Dendritic cell treated with granulocyte-macrophage colony-stimulating factor and Interleukin-4, amounts not matched to agents 40 ng/mL and 50 ng/mL, for 4 days (primary cell): ENCODE data around the gene RPS6KA1.
"Not testable (repeated sequence)": the region's sequence is repeated elsewhere in the genome, so short reads cannot be mapped to it uniquely, and the experiment has no call there.

Experiments used
- H3K27ac Mint-ChIP-seq: one replicate; pipeline ENCODE4 v1.8.0; 2022; ENCODE audit warnings: mild to moderate bottlenecking, mixed read lengths
- H3K27me3 Mint-ChIP-seq: one replicate; pipeline ENCODE4 v1.8.0; 2022; ENCODE audit warnings: mild to moderate bottlenecking, mixed read lengths
- H3K36me3 Mint-ChIP-seq: one replicate; pipeline ENCODE4 v1.8.0; 2022; ENCODE audit warnings: low read depth, mixed read lengths
- H3K4me1 Mint-ChIP-seq: one replicate; pipeline ENCODE4 v1.8.0; 2022; ENCODE audit warnings: low read depth, mixed read lengths
- H3K4me3 Mint-ChIP-seq: one replicate; pipeline ENCODE4 v1.8.0; 2022; ENCODE audit warnings: mild to moderate bottlenecking, moderate library complexity, mixed read lengths
- H3K9me3 Mint-ChIP-seq: one replicate; pipeline ENCODE4 v1.8.0; 2022; ENCODE audit warnings: mixed read lengths
- intact Hi-C: fragments of 100-400 bp; cut with micrococcal nuclease; formaldehyde crosslinking; loops from one replicate; pipeline ENCODE4 v1.15.0; 2022

Gene RPS6KA1

GRCh38 chr1:26580116-26580515 lies 50.6 kb downstream of the RPS6KA1 start:
- intact Hi-C loops = no loop called here

DNA sequence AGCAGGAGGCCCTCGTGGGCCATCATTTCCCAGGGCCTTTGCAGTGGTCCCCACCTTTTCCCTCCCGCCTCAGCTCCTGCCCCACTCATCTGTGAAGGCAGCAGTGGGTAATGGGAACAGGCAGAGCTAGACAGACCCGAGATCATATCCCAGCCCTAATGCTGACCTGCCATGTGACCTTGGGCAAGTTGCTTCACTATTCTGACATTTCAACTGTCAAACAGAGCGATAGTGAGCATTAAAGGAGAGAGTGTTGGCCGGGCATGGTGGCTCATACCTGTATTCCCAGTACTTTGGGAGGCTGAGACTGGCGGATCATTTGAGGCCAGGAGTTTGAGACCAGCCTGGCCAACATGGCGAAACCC lies 51.7 kb downstream of the RPS6KA1 start:
- H3K36me3 Mint-ChIP-seq = peaks cover 8% of the 10 kb centered on the region
- intact Hi-C loops = no loop called here
- H3K9me3 Mint-ChIP-seq = no peaks in the 10 kb centered on the region
- H3K4me1 Mint-ChIP-seq = peaks cover 55% of the 10 kb centered on the region
- no peaks in the 10 kb centered on the region for H3K27me3 Mint-ChIP-seq
- no peak overlapping the region for H3K4me3 Mint-ChIP-seq
- peak overlapping the region; percentile 72 for H3K27ac Mint-ChIP-seq

More at GRCh38 chr1:26580116-26580515, 50.6 kb downstream of the RPS6KA1 start:
- Mint-ChIP-seq H3K4me3 (no peak overlapping the region), H3K27me3 (no peaks in the 10 kb centered on the region), H3K9me3 (no peaks in the 10 kb centered on the region), H3K27ac (no peak overlapping the region), H3K36me3 (peaks cover 20% of the 10 kb centered on the region), H3K4me1 (peaks cover 52% of the 10 kb centered on the region)

DNA sequence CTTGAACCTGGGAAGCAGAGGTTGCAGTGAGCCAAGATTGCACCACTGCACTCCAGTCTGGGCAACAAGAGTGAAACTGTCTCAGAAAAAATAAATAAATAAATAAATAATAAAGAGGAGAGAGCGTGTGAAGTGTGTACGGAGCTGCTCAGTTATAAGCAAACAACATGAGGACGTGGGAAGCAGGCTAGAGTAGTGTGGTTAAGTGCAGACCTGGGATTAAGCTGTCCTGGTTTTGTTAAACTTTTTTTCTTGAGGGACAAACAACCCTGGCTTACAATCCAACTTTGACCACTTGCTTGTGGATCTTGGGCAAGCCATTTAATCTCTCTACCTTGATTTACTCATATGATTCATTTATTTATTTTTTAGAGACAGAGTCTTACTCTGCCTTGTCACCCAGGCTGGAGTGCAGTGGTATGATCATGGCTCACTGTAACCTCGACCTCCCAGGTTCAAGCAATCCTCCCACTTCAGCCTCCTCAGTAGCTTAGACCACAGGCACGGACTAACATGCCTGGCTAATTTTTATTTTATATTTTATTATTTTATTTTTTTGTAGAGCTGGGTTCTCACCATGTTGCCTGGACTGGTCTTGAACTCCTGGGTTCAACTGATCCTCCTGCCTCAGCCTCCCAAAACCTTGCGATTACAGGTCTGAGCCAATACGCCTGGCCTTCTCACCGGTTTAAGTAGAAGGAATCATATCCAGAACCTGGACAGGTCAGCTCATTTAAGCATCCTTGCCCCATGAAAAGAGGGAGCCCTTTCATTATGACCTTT lies 52.7 kb downstream of the RPS6KA1 start:
- intact Hi-C loops = no loop called here
- Mint-ChIP-seq H3K4me1 (peaks cover 53% of the 10 kb centered on the region), H3K9me3 (no peaks in the 10 kb centered on the region), H3K27ac (peak overlapping the region; percentile 50), H3K27me3 (no peaks in the 10 kb centered on the region), H3K4me3 (no peak overlapping the region), H3K36me3 (peaks cover 6% of the 10 kb centered on the region)

- Mint-ChIP-seq H3K27me3 (no peaks in the 10 kb centered on the region), H3K36me3 (peaks cover 1% of the 10 kb centered on the region), H3K27ac (peak overlapping the region; percentile 50), H3K4me1 (peaks cover 49% of the 10 kb centered on the region), H3K4me3 (no peak overlapping the region), H3K9me3 (no peaks in the 10 kb centered on the region)
- intact Hi-C loops = no loop called here
These were observed 53.4 kb downstream of the RPS6KA1 start for GRCh38 chr1:26582836-26583460.

DNA sequence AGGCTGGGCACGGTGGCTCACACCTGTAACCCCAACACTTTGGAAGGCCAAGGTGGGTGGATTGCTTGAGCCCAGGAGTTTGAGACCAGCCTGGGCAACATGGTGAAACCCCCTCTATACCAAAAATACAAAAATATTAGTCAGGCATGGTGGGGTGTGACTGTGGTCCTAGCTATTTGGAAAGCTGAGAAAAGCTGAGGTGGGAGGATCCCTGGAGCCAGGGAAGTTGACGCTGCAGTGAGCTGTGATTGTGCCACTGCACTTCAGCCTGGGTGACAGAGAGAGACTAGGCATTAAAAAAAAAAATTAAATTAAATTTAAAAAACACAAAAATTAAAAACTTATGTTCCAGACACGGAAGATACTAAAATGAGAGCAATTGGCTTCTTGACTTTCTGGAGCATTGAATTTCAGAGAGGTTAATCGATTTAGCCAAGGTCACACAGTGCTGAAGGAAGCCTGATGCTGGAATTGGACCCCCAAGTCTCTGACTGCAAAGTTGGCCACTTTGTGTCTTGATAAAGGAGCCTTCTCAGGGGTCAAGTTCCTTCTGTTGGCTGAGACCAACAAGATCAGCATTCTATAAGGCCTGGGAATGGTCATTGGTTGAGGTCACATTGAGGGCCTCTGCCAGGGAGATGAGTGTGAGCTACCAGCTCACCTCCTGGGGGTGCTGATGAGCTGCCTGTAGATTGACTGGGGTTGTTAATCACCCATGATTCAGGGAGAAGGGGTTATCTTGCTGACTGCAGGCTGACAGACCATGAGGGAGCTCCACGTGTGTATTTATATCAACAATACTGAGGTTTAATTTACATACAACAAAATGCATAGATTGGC lies 54.3 kb downstream of the RPS6KA1 start:
- H3K9me3 Mint-ChIP-seq = no peaks in the 10 kb centered on the region
- intact Hi-C loops = no loop called here
- H3K4me3 Mint-ChIP-seq = no peak overlapping the region
- no peaks in the 10 kb centered on the region for H3K27me3 Mint-ChIP-seq
- H3K36me3 Mint-ChIP-seq = no peaks in the 10 kb centered on the region
- no peak overlapping the region for H3K27ac Mint-ChIP-seq
- peaks cover 46% of the 10 kb centered on the region for H3K4me1 Mint-ChIP-seq

GRCh38 chr1:26584588-26584987 lies 55.0 kb downstream of the RPS6KA1 start:
- H3K36me3 Mint-ChIP-seq, H3K27me3 Mint-ChIP-seq, H3K4me3 Mint-ChIP-seq, intact Hi-C loops, H3K9me3 Mint-ChIP-seq, H3K27ac Mint-ChIP-seq: not testable (repeated sequence)
- peaks cover 40% of the 10 kb centered on the region for H3K4me1 Mint-ChIP-seq

DNA sequence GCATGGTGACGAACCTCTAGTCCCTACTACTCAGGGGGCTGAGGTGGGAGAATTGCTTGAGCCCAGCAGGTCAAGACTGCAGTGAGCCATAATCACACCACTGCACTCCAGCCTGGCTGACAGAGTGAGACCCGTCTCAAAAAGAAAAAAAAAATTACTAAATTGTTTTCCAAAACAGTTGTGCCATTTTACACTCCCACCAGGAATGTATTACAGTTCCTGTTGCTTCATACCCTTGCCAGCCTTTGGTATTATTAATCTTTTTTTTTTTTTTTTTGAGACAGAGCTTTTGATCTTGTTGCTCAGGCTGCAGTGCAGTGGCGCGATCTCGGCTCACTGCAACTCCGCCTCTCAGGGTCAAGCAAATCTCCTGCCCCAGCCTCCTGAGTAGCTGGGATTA lies 55.9 kb downstream of the RPS6KA1 start:
- Mint-ChIP-seq H3K9me3 (no peaks in the 10 kb centered on the region), H3K4me3 (no peak overlapping the region), H3K36me3 (no peaks in the 10 kb centered on the region), H3K27me3 (no peaks in the 10 kb centered on the region), H3K4me1 (peaks cover 34% of the 10 kb centered on the region), H3K27ac (no peak overlapping the region)
- intact Hi-C loops = no loop called here

GRCh38 chr1:26593385-26593784 lies 63.8 kb downstream of the RPS6KA1 start:
- Mint-ChIP-seq H3K9me3 (no peaks in the 10 kb centered on the region), H3K4me1 (peaks cover 19% of the 10 kb centered on the region), H3K36me3 (no peaks in the 10 kb centered on the region), H3K27me3 (no peaks in the 10 kb centered on the region), H3K27ac (peak overlapping the region; percentile 11), H3K4me3 (no peak overlapping the region)
- intact Hi-C loops = no loop called here

GRCh38 chr1:26594593-26594992 lies 65.0 kb downstream of the RPS6KA1 start:
- H3K27ac Mint-ChIP-seq, H3K4me3 Mint-ChIP-seq, H3K36me3 Mint-ChIP-seq, intact Hi-C loops, H3K27me3 Mint-ChIP-seq, H3K9me3 Mint-ChIP-seq: not testable (repeated sequence)
- peaks cover 31% of the 10 kb centered on the region for H3K4me1 Mint-ChIP-seq

- Mint-ChIP-seq H3K27me3 (no peaks in the 10 kb centered on the region), H3K36me3 (no peaks in the 10 kb centered on the region), H3K4me1 (peaks cover 34% of the 10 kb centered on the region), H3K27ac (no peak overlapping the region), H3K9me3 (no peaks in the 10 kb centered on the region), H3K4me3 (no peak overlapping the region)
- intact Hi-C loops = no loop called here
These were observed 68.1 kb downstream of the RPS6KA1 start for GRCh38 chr1:26597629-26598039.

GRCh38 chr1:26598890-26599289 lies 69.3 kb downstream of the RPS6KA1 start:
- Mint-ChIP-seq H3K4me1 (peaks cover 28% of the 10 kb centered on the region), H3K9me3 (no peaks in the 10 kb centered on the region), H3K36me3 (no peaks in the 10 kb centered on the region), H3K4me3 (peak overlapping the region; percentile 6), H3K27ac (peak overlapping the region; percentile 65), H3K27me3 (no peaks in the 10 kb centered on the region)
- intact Hi-C loops = no loop called here

GRCh38 chr1:26602378-26602959 lies 72.9 kb downstream of the RPS6KA1 start:
- intact Hi-C loops = loop anchor here (1.0 kb wide), 2 partner anchors 187 to 276 kb away; no protein-coding TSS in a partner anchor
- Mint-ChIP-seq H3K27me3 (no peaks in the 10 kb centered on the region), H3K4me1 (peaks cover 41% of the 10 kb centered on the region), H3K36me3 (no peaks in the 10 kb centered on the region), H3K27ac (no peak overlapping the region), H3K4me3 (no peak overlapping the region), H3K9me3 (no peaks in the 10 kb centered on the region)

GRCh38 chr1:26603856-26604255 lies 74.3 kb downstream of the RPS6KA1 start:
- H3K36me3 Mint-ChIP-seq = no peaks in the 10 kb centered on the region
- H3K27me3 Mint-ChIP-seq = no peaks in the 10 kb centered on the region
- peaks cover 36% of the 10 kb centered on the region for H3K4me1 Mint-ChIP-seq
- H3K27ac Mint-ChIP-seq = no peak overlapping the region
- H3K9me3 Mint-ChIP-seq = no peaks in the 10 kb centered on the region
- H3K4me3 Mint-ChIP-seq = no peak overlapping the region
- intact Hi-C loops = no loop called here

DNA sequence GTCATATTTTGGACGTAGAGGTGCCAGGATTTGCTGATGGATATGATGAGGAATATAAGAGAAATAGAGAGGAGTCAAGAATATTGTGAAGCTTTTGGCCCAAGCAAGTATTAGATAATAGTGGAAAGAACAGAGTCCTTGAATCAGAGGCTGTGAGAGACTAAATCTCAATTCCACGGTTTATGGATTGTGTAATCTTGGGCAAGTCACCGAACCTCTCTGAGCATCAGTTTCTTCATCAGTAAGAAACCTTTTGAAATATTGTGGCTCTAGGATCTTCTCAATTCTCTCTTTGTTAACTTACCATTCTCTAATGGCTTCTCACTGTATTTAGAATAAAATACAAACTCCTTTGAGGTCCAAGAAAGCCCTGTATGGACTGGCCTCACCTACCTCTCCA lies 77.6 kb downstream of the RPS6KA1 start:
- Mint-ChIP-seq H3K27me3 (no peaks in the 10 kb centered on the region), H3K27ac (peak overlapping the region; percentile 37), H3K36me3 (no peaks in the 10 kb centered on the region), H3K4me1 (peaks cover 31% of the 10 kb centered on the region), H3K9me3 (no peaks in the 10 kb centered on the region), H3K4me3 (no peak overlapping the region)
- intact Hi-C loops = no loop called here
